Mesenteric fat pad (tissue), 1 donor: ENCODE data around the gene PSD4. TPM values are rescaled to one million over a fixed set of nuclear protein-coding genes. Genes with fewer than 3 reads are reported as not detected.
A peak's percentile ranks its signal among the peaks of the same experiment; 100 is the strongest.

Experiments
- DNase-seq: peaks from one replicate; pipeline ENCODE4 v3.0.0-alpha.2; 2020; ENCODE audit warnings: low spot score
- total RNA-seq: library from RNA; stranded (reverse); fragmentation: NEBNext Ultra II Directional; extraction: Animal tissue kit (Norgen Biotek cat#: 25700); gene quantifications from one replicate; pipeline ENCODE4 v1.2.1, GENCODE V29; 2021
- donor health status: DM: yes; HTN: yes; CAD: no.

The PSD4 gene
- total RNA-seq, 1 donor from 2014 or later = 13.2 TPM

- DNase-seq = no peak
Measured at GRCh38 chr2:113183264-113183663, 9.5 kb downstream of the PSD4 start.

DNA sequence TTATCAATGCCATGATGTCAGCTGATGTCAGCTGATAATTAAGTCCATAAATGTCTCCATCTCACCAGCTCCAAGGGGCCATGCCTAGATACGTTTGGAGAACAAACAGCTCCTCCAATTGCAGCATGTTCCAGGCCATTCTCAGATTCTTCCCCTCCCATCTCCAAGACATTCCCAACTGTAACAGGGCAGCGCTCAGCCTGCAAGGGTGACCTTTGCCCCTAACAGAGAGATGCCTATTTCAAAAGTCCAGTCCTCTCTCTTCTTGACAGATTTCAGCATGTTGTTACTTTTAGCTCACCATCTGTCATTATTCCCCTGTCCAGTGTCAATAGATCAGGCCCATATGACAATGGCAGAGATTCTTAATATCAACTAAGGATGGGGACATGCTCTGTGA lies 9.9 kb downstream of the PSD4 start:
- DNase-seq = no peak

DNA sequence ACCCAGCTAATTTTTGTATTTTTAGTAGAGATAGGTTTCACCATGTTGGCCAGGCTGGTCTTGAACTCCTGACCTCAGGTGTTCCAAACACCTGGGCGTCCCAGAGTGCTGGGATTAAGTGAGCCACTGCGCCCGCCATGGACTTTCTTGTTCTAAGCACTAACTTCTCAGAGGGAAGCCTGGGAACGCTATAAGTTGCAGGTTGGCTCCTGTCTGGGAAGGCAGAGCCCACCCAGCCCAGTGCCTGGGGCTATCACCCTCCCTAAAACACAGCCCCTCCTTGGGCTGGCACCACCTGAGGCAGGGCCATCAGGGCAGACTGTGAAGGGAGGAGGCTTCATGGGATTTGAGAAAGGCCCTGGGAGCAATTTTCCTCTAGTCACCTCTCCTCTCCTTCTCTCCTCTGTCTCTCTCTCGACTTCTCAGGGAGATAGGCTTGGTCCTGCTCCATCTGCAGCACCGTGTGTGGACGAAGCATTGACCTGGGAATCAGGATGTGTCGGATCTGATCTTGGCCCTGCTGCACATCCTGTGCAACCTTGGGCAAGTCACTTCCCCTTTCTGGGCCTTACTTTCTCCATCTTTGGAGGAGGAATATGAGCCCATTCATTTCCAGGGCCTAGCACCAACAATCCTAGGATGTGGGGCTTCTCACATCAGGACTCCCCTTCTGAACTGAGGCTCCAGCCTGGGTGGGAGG lies 10.9 kb downstream of the PSD4 start:
- no peak for DNase-seq

GRCh38 chr2:113185664-113186432 lies 12.1 kb downstream of the PSD4 start:
- no peak for DNase-seq

- no peak for DNase-seq
Measured at GRCh38 chr2:113186433-113186796, 12.6 kb downstream of the PSD4 start.

GRCh38 chr2:113187771-113188170 lies 14.0 kb downstream of the PSD4 start:
- DNase-seq = no peak

- DNase-seq = no peak
Measured at GRCh38 chr2:113190871-113191270, 17.1 kb downstream of the PSD4 start.

- DNase-seq = no peak
Measured at GRCh38 chr2:113192459-113193100, 18.8 kb downstream of the PSD4 start.

DNA sequence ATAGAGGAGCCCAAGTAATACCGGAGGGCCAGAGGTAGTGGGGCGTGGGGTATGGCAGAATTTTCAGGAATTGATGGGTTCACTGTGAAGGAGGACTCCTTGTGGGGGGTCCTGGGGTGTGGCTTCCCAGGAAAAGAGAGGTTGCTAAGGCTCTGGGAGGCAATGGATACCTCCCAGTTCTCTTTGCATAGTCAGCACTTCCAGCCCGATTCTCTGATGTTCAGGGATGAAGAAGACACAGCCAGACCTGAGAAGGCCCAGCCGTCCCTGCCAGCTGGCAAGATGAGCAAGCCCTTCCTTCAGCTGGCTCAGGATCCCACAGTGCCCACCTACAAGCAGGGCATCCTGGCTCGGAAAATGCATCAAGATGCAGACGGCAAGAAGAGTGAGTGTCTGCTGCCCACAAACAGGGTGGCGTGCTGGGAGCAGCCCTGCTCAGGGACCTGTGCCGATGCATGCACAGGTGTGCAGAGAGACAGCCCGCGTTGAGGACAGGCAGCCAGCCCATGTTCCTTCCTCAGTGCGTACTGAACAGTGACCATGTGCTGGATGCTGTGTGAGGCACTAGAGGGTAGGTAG lies 22.2 kb downstream of the PSD4 start:
- no peak for DNase-seq

- no peak for DNase-seq
Measured at GRCh38 chr2:113196839-113197238, 23.1 kb downstream of the PSD4 start.

DNA sequence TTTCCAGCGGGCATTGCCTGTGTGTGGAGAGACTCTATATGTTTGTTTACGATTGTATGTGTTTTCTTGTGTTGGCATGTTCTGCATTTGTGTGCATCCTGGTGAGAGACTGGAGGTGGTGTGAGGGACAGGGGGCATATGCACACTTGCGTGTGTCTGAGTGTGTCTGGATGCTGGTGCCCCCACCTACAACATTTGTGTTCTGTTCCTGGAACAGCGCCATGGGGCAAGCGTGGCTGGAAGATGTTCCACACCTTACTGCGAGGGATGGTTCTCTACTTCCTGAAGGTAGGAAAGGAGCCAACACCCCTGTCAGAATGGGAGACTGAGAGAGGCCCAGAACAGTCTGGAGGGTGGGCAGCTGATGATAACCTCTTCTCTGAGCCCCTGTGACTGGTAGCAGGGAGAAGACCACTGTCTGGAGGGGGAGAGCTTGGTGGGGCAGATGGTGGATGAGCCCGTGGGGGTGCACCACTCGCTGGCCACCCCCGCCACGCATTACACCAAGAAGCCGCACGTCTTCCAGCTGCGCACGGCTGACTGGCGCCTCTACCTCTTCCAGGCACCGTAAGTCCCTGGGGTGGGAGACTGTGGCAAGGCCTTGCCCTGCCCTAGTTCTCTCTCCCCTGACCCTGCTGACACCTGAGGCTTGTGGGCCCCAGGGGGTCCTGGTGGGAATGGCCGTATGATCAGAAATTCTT lies 23.7 kb downstream of the PSD4 start:
- DNase-seq = no peak

GRCh38 chr2:113198048-113198789 lies 24.4 kb downstream of the PSD4 start:
- no peak for DNase-seq

DNA sequence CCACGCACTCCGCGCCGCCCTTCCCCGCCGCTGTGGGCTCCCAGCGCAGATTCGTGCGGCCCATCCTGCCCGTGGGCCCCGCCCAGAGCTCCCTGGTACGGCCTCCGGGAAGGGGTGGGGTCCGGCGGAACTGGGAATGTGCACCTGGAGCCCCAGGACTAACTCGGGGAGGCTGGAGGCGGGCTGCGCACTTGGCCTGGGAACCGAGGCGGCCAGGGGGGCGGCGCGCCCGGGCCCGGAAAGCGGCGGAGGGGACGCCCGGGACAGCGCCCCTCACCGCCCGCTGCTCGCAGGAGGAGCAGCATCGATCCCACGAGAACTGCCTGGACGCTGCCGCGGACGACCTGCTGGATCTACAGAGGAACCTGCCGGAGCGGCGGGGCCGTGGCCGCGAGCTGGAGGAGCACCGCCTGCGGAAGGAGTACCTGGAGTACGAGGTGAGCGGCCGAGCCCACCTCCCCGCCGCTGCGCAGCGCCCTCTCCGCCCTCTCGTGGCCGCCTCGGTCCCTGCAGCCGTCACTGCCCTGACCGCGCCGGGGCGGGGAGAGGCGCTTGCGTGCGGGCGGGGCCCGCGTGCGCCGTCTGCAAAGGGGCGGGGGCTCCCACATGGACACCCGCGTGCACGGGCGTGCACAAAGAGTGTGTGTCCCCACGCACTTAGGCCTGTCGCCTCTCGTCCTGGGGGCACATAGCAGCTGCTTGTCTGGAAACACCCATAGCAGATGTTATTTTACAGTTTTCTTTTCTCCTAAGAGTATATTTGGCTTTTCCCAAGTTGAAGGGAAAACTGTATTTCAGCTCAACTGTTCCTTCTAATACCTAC lies 25.2 kb downstream of the PSD4 start:
- peak; percentile 95 for DNase-seq

DNA sequence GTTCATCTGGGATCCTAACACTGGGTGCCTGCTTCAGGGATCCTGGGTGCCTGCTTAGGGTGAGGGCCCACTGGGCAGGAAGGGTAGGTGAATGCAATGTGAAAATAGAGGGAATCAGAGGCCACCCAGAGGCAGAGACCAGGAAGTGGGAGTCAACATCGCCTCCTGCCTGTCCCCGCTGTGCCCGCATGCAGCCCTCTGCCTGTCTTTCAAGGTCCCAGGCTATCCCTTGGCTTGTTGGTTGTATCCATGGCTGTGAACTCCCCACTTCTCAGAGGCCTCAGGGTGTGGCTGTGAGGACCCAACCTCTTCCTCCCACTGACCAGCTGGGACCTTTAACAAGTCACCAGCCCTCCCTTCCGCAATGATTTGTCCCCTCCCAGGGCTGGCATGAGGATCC lies 26.5 kb downstream of the PSD4 start:
- DNase-seq = no peak

- DNase-seq = no peak
Measured at GRCh38 chr2:113200736-113201490, 27.1 kb downstream of the PSD4 start.

DNA sequence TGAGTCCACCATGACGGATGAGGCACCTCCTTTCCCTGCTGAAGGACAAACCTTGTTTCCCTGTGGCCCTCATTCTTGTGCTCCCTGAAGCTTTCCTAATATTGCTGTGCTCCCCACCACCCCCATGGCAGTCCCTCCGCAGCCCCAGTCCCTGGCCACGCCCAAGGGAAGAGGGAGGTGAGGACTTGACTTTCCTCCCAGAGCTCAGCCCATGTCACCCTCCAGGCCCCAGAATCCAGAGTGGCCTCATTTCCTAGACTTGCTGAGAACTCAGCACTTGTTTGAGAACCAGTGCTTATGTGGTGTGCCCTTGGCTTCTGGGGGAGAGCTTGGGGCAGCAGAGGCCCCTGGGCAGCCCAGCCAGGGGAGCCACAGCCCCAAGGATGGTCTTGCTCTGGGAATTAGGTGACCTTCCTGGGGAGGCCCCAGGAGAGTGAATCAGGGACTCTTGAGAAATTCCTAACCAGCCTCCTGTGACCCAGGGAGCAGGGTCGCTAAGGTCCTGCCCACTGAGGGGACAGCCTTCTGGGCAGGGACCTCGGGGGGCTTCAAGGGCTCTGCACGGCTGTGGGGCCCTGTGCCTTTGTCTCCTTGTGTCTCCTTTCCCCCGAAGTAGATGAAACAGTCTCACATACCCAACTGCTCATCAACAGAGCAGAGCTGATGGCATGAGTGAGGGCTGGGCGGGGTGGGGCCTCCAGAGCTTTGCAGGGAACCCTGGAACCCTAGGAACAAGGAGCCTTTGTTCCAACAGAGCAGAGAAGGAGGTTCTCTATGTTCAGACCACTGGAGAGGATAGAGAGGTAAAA lies 27.9 kb downstream of the PSD4 start:
- DNase-seq = no peak

- DNase-seq = no peak
Measured at GRCh38 chr2:113202305-113203216, 28.8 kb downstream of the PSD4 start.
